HG02938 (cell line): Measurements from ENCODE around the gene UHMK1.

Experiments used
- ATAC-seq: cut with Tn5 transposase; IDR thresholded peaks from one replicate; pipeline ENCODE4 v1.9.1; 2021; ENCODE audit warnings: mild to moderate bottlenecking, moderate library complexity; ENCODE audit not compliant: unreplicated experiment

The UHMK1 gene

GRCh38 chr1:162527314-162527713 is 29.7 kb downstream of the UHMK1 start:
- ATAC-seq: no peak

DNA sequence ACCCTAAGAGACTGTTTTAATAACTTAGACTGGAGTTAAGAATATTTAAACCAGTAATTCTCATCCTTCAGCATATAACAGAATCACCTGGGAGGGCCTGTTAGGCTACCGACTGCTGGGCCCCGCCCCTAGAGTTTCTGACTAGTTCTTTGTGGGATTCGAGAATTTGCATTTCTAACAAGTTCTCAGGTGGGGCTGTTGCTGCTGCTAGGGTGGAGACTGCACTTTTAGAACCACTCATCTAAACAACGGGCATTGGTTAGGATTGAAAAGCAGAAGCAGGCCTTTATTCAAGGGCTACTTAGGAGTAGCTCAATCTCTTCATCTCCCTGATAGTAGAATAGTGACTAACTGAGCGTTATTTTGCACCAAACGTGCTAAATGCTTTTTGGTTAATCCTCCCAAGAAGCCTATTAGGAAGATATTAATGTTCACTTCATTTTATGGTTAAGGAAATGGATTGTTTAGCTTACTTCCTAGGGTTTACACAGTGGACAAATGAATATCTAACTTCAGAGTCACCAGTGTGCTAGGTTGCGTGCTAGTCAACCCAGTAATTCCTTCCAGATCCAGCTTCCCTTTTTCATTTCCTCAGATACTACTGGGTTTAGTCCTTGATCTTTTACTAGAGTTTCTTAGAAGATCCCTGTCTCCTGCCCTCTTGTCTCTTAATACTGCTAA is 32.8 kb downstream of the UHMK1 start:
- peak; percentile 98 for ATAC-seq

DNA sequence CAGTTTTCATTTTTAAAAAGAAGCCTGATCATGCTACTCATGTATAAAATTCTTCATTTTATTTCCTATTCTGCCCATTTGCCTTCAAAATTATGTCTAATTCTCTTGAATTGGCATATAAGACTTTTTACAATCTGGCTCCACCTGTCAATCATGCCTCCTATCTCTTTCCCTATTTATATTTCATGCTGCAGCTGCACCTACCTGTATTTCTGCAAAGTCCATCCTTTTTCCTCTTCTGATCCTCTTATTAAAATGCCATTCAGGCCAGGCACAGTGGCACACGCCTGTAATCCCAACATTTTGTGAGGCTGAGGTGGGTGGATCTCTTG is 33.3 kb downstream of the UHMK1 start:
- no peak for ATAC-seq

DNA sequence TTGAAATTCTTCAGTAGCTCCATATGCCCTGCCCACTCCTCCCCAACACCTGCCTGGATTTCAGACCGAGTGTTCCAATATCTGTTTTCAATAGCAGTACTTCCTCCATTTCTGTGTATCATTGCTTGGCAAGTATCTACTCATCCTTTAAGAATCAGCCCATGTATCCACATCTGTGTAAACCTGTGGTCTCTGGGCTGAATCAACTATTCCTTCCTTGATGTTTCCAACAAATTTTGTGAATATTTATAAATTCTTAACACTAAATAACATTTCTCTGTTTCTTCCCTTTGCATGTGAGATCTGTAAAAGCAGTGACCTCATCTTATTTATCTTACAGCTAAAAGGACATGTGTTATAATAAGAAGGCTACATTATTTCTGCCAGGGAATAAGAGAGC is 37.9 kb downstream of the UHMK1 start:
- ATAC-seq: no peak

DNA sequence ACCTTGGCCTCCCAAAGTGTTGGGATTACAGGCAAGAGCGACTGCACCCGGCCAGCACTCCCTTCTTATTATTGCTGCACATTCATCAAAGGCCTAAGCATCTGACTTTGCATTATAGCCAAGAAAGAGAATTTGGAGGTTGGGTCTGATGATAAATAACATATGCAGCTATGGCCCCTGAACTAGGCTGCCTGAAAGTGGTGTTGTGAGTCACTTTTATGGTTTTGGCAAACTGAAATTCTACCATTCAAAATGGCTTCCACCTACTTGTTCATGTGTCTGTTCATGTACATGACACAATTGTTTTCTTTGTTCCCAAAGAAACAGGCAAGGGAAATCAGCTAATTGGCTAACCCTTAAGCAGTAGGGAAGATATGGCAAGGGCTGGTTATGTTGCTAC is 38.9 kb downstream of the UHMK1 start:
- no peak for ATAC-seq

DNA sequence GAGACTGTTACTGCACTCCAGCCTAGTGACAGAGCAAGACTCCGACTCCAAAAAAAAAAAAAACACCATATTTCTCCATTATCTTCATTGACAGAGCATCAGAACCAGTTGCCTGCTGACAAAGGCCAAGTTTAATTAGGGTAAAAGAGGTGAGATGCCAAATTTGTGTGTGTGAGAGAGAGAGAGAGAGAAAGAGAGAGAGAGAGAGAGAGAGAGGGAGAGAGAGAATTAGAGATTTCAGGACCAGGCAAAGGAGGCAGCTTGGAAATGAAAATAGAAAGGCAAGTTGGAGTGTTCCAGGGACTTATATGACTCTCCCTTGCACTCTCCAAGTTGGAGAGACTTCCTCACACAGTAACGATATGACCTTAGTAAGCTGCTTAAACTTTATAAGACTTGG is 39.6 kb downstream of the UHMK1 start:
- ATAC-seq: no peak

DNA sequence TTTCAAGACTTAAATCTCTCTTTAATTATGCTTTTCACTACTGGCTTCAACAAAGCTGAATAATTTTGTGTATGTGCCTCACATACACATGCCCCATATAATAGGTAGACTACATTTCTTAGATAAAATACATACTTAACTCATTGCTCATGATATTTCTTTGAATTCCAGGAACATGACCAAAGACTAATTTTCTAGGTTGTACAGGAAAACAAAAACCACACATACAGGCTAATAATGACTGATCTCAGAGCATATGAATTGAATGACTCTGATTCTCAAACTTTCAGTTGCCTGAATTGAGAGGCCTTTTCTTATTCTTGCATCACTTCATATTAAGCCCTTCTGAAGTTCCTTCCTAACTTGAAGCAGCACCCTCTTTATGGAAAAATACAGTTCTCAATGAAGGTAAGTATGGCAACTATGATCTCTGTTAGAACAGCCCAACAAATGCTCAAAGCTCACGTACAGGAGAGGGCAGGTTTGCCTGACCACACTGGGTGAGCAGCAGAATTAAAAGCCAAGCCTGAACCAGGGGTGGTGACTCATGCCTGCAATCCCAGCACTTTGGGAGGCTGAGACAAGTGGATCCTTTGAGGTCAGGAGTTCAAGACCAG is 41.3 kb downstream of the UHMK1 start:
- no peak for ATAC-seq

DNA sequence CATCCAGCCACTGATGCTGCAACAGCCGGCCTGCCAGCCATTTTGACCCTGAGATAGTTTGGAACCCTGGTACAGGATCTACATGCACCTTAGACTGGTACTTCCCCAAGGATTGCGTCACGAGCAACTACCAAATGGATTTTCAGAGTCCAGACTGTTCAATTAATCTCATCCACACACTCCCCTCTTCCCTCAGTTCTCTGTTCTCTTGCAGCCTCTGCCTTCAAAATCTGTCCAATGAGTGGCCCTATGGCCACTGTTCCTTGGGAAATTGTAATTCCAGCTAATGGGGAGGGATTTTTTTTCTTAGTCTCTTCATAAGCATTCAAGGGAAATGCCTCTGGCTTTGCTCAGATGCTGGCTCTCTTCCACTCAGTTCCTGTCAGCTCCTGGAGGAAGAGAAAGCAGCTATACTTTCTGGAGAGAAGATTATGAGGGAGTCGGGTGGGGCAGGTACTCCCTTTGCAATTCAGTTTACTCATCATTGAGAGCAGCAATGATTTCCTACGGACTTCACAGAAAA is 44.1 kb downstream of the UHMK1 start:
- ATAC-seq: no peak

DNA sequence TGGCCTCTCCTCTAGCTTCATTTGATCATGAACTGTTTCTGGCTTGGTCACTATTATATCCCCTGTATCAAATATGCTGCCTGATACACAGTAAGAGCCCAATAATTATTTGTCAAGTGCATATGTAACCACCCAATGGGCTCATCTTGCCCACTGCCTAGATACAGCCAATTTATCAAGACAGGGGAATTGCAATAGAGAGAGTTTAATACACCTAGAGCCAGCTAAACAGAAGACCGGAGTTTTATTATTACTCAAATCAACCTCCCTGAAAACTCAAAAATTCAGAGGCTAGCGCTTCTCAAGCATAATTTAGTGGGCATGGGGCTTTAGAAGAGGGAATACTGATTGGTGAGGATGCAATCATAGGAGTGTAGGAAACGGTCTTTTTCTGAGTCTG is 45.6 kb downstream of the UHMK1 start:
- ATAC-seq: no peak

- ATAC-seq: no peak
These were observed 50.6 kb downstream of the UHMK1 start for GRCh38 chr1:162548170-162548569.

DNA sequence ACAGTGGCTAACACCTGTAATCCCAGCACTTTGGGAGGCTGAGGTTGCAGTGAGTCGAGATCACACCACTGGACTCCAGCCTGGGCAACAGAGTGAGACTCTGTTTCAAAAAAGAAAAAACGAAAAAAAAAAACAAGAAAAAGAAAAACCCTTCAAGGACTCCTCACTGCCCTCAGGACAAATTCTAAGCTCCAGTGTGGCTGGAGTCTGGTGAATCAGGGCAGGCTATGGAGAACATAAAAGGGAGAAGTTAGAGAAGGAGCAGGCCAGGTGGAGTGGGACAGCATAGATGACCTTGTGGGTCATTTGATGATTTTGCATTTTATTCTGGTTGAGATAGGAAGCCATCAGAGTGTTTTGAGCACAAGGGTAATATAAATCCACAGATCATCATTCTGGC is 51.4 kb downstream of the UHMK1 start:
- ATAC-seq: no peak

DNA sequence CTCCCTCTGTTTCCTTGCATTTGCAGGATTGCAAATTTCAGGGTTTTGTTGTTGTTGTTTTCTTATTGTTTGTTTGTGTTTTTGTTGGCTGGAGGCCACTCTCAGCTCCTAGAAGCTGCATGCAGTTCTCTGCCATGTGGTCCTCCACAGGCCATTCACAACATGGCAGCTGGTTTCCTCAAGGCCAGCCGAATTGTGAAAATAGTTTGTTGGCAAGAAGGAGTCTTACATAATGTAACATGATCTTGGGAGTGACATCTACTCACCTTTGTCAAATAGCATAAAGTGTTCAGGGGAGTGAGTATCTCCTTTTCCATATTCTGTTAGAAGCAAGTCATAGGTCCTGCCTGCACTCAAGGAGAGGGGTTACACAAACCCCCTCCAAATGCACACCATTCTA is 53.3 kb downstream of the UHMK1 start:
- ATAC-seq: no peak

- no peak for ATAC-seq
These were observed 54.5 kb downstream of the UHMK1 start for GRCh38 chr1:162551969-162552683.

DNA sequence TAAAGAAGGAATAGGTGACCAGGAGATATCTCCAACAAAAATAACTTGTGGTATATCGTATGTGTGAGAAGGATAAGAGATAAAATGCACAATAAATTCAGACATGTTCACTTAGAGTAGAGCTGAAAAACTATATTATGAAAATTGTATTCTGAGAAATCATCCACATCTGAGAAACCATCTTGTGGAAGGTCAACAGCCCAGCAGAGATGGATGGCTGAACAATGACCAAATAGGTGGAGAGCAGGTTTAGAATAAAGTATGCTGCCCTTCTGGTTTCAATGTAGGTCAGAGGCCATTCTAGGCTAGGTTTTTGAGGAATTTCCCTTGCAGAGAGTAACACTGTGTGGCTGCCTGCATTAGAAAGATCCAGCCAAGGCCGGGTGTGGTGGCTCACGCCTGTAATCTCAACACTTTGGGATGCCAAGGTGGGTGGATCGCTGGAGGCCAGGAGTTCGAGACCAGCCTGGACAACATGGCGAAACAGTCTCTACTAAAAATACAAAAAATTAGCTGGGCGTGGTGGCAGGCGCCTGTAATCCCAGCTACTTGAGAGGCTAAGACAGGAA is 55.1 kb downstream of the UHMK1 start:
- no peak for ATAC-seq

DNA sequence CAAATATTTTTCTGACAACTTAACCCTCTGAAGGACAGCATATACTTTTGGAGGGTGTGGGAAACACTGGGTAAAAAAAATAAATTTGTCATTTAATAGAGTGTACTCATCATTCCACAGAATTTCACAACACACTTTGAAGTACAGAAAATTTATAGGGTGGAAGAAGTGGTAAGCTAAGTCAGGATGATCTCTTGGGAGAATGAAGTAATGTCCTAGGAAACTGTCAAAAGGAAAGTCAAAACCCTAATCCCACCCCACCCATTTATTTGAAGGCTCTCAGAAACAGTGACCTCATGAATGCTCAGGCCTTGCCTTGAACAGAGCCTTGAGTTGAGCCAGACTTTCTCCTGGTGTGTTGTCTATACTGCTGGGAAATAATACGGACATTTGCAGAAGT is 56.6 kb downstream of the UHMK1 start:
- no peak for ATAC-seq

DNA sequence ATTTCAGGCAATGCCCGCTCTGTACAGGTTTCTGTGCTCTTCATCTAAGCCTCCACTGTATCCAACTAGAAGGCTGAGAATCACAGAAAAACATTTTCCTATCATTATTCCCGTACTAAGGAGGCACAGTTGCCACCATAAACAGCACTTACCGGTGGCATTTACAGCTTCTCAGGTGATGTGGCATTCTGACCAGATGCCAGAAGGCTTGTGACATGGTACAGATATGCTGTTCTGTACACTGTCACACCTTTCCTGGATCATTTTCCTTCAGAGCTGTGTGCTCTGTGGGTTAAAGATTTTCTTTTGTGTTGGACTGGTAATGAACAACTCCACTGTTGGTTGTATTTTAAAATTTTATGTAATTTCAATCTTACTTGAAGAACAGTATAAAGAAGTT is 59.9 kb downstream of the UHMK1 start:
- ATAC-seq: no peak

GRCh38 chr1:162560303-162561036 is 62.9 kb downstream of the UHMK1 start:
- ATAC-seq: no peak

DNA sequence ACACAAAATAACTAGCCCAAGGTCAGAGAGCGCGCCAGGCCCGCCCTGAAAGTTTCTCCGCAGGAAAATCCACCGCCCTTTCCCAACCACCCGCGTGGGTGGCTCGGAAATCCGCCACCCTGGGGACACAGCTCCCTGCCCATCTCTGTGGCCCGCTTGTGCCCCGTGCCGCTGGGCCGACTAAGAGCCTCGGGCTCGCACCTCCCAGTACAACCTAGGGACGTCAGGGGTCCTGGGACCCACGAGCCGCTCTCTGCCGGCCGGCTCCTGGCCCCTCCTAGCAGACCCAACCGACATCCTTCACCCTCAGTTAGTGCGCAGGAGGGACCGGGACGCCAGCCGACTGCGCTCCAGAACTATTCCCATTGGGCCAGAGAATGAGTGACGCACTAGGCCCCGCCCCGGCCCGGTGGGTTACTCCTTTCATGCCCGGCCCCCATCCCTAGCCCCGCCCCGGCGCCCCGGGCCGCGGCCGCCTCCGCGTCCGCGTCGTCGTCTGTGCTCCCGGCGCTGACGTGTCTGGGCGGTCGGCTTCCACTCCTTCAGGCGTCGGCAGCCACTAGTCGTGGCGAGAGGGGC is 63.5 kb downstream of the UHMK1 start:
- ATAC-seq: peak; percentile 93

- peak; percentile 34 for ATAC-seq
These were observed 64.2 kb downstream of the UHMK1 start, which contains the start of gene UAP1 for GRCh38 chr1:162561616-162562469. UAP1 (plus strand) TSS chr1:162561722; CDS start chr1:162566069, 4,347 bp downstream.

GRCh38 chr1:162562470-162562828 is 64.8 kb downstream of the UHMK1 start:
- ATAC-seq: no peak
